GM06990 (cell line): ENCODE data around the gene PTAFR.
"Not testable (repeated sequence)": the region's sequence is repeated elsewhere in the genome, so short reads cannot be mapped to it uniquely, and the experiment has no call there.

Experiments
- DNase-seq: peaks from one replicate; pipeline ENCODE4 v3.0.0-alpha.2; 2011; ENCODE audit not compliant: insufficient read length; ENCODE audit errors: extremely low read depth
- H3K27me3 ChIP-seq: replicated peaks from 2 replicates; pipeline ENCODE4 v1.6.0; 2011; ENCODE audit warnings: low read length; ENCODE audit not compliant: control insufficient read depth, insufficient read depth
- H3K36me3 ChIP-seq: 2 replicates; pipeline ENCODE4 v1.5.1; 2011; ENCODE audit warnings: low read length; ENCODE audit not compliant: control insufficient read depth, insufficient read depth
- H3K4me3 ChIP-seq: replicated peaks from 2 replicates; pipeline ENCODE4 v1.5.1; 2011; ENCODE audit warnings: low read depth, mild to moderate bottlenecking, control low read depth, low read length
- CTCF ChIP-seq: IDR thresholded peaks from 2 replicates; pipeline ENCODE4 v1.5.1; 2011; ENCODE audit warnings: low read length, control low read depth, mild to moderate bottlenecking, inconsistent platforms; ENCODE audit not compliant: insufficient read depth, poor library complexity, severe bottlenecking

PTAFR gene

GRCh38 chr1:28144203-28145135, 32.0 kb downstream of the PTAFR start:
- no peaks in the 10 kb centered on the region for H3K36me3 ChIP-seq
- no peak overlapping the region for H3K4me3 ChIP-seq
- no peaks in the 10 kb centered on the region for H3K27me3 ChIP-seq
- peak; percentile 90 for DNase-seq
- no peak for TF ChIP-seq CTCF

- H3K27me3 ChIP-seq = no peaks in the 10 kb centered on the region
- no peak for DNase-seq
- H3K4me3 ChIP-seq = no peak overlapping the region
- TF ChIP-seq CTCF = no peak
- no peaks in the 10 kb centered on the region for H3K36me3 ChIP-seq
Measured at GRCh38 chr1:28143496-28144202, 32.8 kb downstream of the PTAFR start.

GRCh38 chr1:28141685-28142084, 34.8 kb downstream of the PTAFR start:
- DNase-seq = no peak
- Histone ChIP-seq H3K4me3 (no peak overlapping the region), H3K36me3 (no peaks in the 10 kb centered on the region), H3K27me3 (no peaks in the 10 kb centered on the region)
- TF ChIP-seq CTCF = no peak

GRCh38 chr1:28139866-28140265, 36.6 kb downstream of the PTAFR start:
- H3K4me3 ChIP-seq = not testable (repeated sequence)

GRCh38 chr1:28139025-28139712, 37.3 kb downstream of the PTAFR start:
- DNase-seq = no peak
- H3K36me3 ChIP-seq = no peaks in the 10 kb centered on the region
- H3K4me3 ChIP-seq = no peak overlapping the region

More at GRCh38 chr1:28139866-28140265, 36.6 kb downstream of the PTAFR start:
- not testable (repeated sequence) for DNase-seq, H3K27me3 ChIP-seq, H3K36me3 ChIP-seq

More at GRCh38 chr1:28139025-28139712, 37.3 kb downstream of the PTAFR start:
- TF ChIP-seq CTCF = no peak
- no peaks in the 10 kb centered on the region for H3K27me3 ChIP-seq
